ENCODE measurements around the gene CFAP77.

The CFAP77 gene

GRCh38 chr9:132464547-132464946 is 54.5 kb downstream of the CFAP77 start:
- POLR2A ChIA-PET, result no interaction called here
- H3K36me3 ChIP-seq (ENCODE audit: control insufficient read depth in 2 of 2, insufficient read depth in 1 of 2, low read length in 2 of 2), result no peaks in the 10 kb centered on the region
- CTCF ChIA-PET, result no interaction called here

GRCh38 chr9:132465131-132465635 is 55.2 kb downstream of the CFAP77 start:
- Histone ChIP-seq H3K9me3 (ENCODE audit: control insufficient read depth, insufficient read depth, low read depth, low read length) (no peaks in the 10 kb centered on the region), H3K36me3 (ENCODE audit: control insufficient read depth in 2 of 2, insufficient read depth in 1 of 2, low read length in 2 of 2) (no peaks in the 10 kb centered on the region), H3K27ac (ENCODE audit: extremely low read depth, low read depth, low read length) (no peak overlapping the region), H3K4me1 (ENCODE audit: control insufficient read depth, insufficient read depth, low read length) (no peaks in the 10 kb centered on the region), H3K4me3 (ENCODE audit: low read depth, low read length) (no peak overlapping the region)
- TF ChIP-seq ZNF18 (tag by site-specific recombination; IDR thresholded peaks at IDR 0.05) (no peak), ZNF518A (tag by site-specific recombination; conservative IDR thresholded peaks at IDR 0.05; ENCODE audit: low read depth) (no peak), ZNF146 (tag by site-specific recombination; IDR thresholded peaks at IDR 0.05) (peak; percentile 96), MZF1 (tag by site-specific recombination; IDR thresholded peaks at IDR 0.05; ENCODE audit: borderline replicate concordance) (peak; percentile 93; the same call in 1 of the 2 replicates), ZNF580 (tag by site-specific recombination; IDR thresholded peaks at IDR 0.05) (no peak)
- ChIA-PET CTCF (interaction anchor here (0.6 to 1.6 kb wide), 2 partner anchors 42 to 53 kb away, joined by 3 to 5 read pairs; no protein-coding TSS in a partner anchor), POLR2A (no interaction called here)

More at GRCh38 chr9:132464547-132464946, 54.5 kb downstream of the CFAP77 start:
- no peak overlapping the region for H3K4me3 ChIP-seq (ENCODE audit: low read depth, low read length)
- no peak overlapping the region for H3K27ac ChIP-seq (ENCODE audit: extremely low read depth, low read depth, low read length)
- H3K9me3 ChIP-seq (ENCODE audit: control insufficient read depth, insufficient read depth, low read depth, low read length), result no peaks in the 10 kb centered on the region
- no peaks in the 10 kb centered on the region for H3K4me1 ChIP-seq (ENCODE audit: control insufficient read depth, insufficient read depth, low read length)
- TF ChIP-seq BCL11B (tag by site-specific recombination; IDR thresholded peaks at IDR 0.05; ENCODE audit: low read depth), result no peak
- TF ChIP-seq GLI2 (tag by site-specific recombination; IDR thresholded peaks at IDR 0.05; ENCODE audit: borderline replicate concordance, low read depth), result no peak
- no peak for TF ChIP-seq ZNF311 (tag by site-specific recombination; IDR thresholded peaks at IDR 0.05; ENCODE audit: borderline replicate concordance)
- no peak for TF ChIP-seq ZBTB17 (tag by site-specific recombination; IDR thresholded peaks at IDR 0.05)
- TF ChIP-seq ZEB2 (tag by site-specific recombination; IDR thresholded peaks at IDR 0.05), result no peak
- TF ChIP-seq ZNF404 (tag by site-specific recombination; IDR thresholded peaks at IDR 0.05), result no peak
- TF ChIP-seq ZNF518A (tag by site-specific recombination; conservative IDR thresholded peaks at IDR 0.05; ENCODE audit: low read depth), result no peak
- no peak for TF ChIP-seq ZNF449 (tag by site-specific recombination; IDR thresholded peaks at IDR 0.05)
- no peak for TF ChIP-seq TRIM28 (IDR thresholded peaks at IDR 0.05; ENCODE audit: borderline replicate concordance, low read length)
- TF ChIP-seq ZNF423 (tag by site-specific recombination; IDR thresholded peaks at IDR 0.05), result no peak
